HepG2 (cell line): ENCODE data around the gene CYP11A1. TPM values are rescaled to one million over a fixed set of nuclear protein-coding genes. Genes with fewer than 3 reads are reported as not detected.

Source experiments
- HMG20A ChIP-seq: IDR thresholded peaks from 2 replicates; pipeline ENCODE4 v1.6.1; 2016; ENCODE audit warnings: borderline replicate concordance
- NFAT5 ChIP-seq: sonication (generic); formaldehyde crosslinking; IDR thresholded peaks from 2 replicates; pipeline ENCODE4 v1.4.0; 2020; ENCODE audit warnings: missing genetic modification reagents
- NFKB2 ChIP-seq: sonication (generic); formaldehyde crosslinking; IDR thresholded peaks from 2 replicates; pipeline ENCODE4 v1.4.0; 2020; ENCODE audit warnings: missing genetic modification reagents, borderline replicate concordance
- NKX3-1 ChIP-seq: sonication (generic); formaldehyde crosslinking; IDR thresholded peaks from 2 replicates; pipeline ENCODE4 v1.5.0; 2020; ENCODE audit warnings: missing genetic modification reagents
- NR2F6 ChIP-seq, 2 experiments: IDR thresholded peaks; 2 replicates each; pipeline ENCODE4 v1.6.1; 2016; ENCODE audit warnings: antibody characterized with exemption in 1 of 2, mild to moderate bottlenecking in 1 of 2
- RELA ChIP-seq: sonication (generic); formaldehyde crosslinking; IDR thresholded peaks from 2 replicates; pipeline ENCODE4 v1.4.0; 2020; ENCODE audit warnings: missing genetic modification reagents
- RFX5 ChIP-seq: IDR thresholded peaks from 2 replicates; pipeline ENCODE4 v1.6.1; 2011; ENCODE audit warnings: low read depth, low read length, improper control_type of control experiment
- SMC3 ChIP-seq: IDR thresholded peaks from 2 replicates; pipeline ENCODE4 v1.6.1; 2011; ENCODE audit warnings: low read length, improper control_type of control experiment
- TEAD2 ChIP-seq: sonication (generic); formaldehyde crosslinking; IDR thresholded peaks from 2 replicates; pipeline ENCODE4 v1.9.0; 2021; ENCODE audit warnings: missing genetic modification reagents
- UBTF ChIP-seq: sonication (generic); formaldehyde crosslinking; IDR thresholded peaks from 2 replicates; pipeline ENCODE4 v1.4.0; 2020; ENCODE audit warnings: mild to moderate bottlenecking, missing genetic modification reagents
- ZFP62 ChIP-seq: sonication (generic); formaldehyde crosslinking; IDR thresholded peaks from 2 replicates; pipeline ENCODE4 v1.4.0; 2020; ENCODE audit warnings: missing genetic modification reagents
- ZNF317 ChIP-seq: sonication (generic); formaldehyde crosslinking; IDR thresholded peaks from 2 replicates; pipeline ENCODE4 v1.5.0; 2020; ENCODE audit warnings: mild to moderate bottlenecking, missing genetic modification reagents
- ZNF329 ChIP-seq: sonication (generic); formaldehyde crosslinking; IDR thresholded peaks from 2 replicates; pipeline ENCODE4 v1.9.0; 2021; ENCODE audit warnings: low read depth, mild to moderate bottlenecking, missing genetic modification reagents
- ZNF350 ChIP-seq: sonication (generic); formaldehyde crosslinking; IDR thresholded peaks from 2 replicates; pipeline ENCODE4 v1.4.0; 2020; ENCODE audit warnings: mild to moderate bottlenecking, low read depth, missing genetic modification reagents, borderline replicate concordance
- ZNF670 ChIP-seq: sonication (generic); formaldehyde crosslinking; IDR thresholded peaks from 2 replicates; pipeline ENCODE4 v1.8.0; 2022; ENCODE audit warnings: mild to moderate bottlenecking, missing genetic modification reagents, borderline replicate concordance
- ZNF768 ChIP-seq: sonication (generic); formaldehyde crosslinking; IDR thresholded peaks from 2 replicates; pipeline ENCODE4 v1.4.0; 2020; ENCODE audit warnings: missing genetic modification reagents
- ZNF780A ChIP-seq: sonication (generic); formaldehyde crosslinking; IDR thresholded peaks from 2 replicates; pipeline ENCODE4 v1.8.0; 2022; ENCODE audit warnings: mild to moderate bottlenecking, missing genetic modification reagents, moderate library complexity
- ZSCAN31 ChIP-seq: sonication (generic); formaldehyde crosslinking; IDR thresholded peaks from 2 replicates; pipeline ENCODE4 v1.5.0; 2020; ENCODE audit warnings: low read depth, mild to moderate bottlenecking, missing genetic modification reagents
- polyA plus RNA-seq, 8 experiments: library from polyadenylated mRNA; depleted of rRNA in 3 of 8; stranded (reverse) in 7 of 8; unstranded in 1 of 8; fragments of >200 nt; fragmentation: Illumina TruSeq in 4 of 8; extraction: Trizol in 4 of 8; gene quantifications; 2 replicates each; pipeline versions ENCODE4 v1.2.1 to v1.2.3, GENCODE V29; 2011 to 2016; ENCODE audit warnings: low read depth in 4 of 8, missing spikeins in 1 of 8, mixed read lengths in 1 of 8; ENCODE audit not compliant: insufficient read depth in 1 of 8
- total RNA-seq, 5 experiments: library from RNA; depleted of rRNA; stranded (reverse); fragments of >200 nt; fragmentation: Illumina TruSeq; extraction: Trizol; gene quantifications; 2 replicates each; pipeline ENCODE4 v1.2.3, GENCODE V29; 2016; ENCODE audit warnings: low read depth in 1 of 5
- TF ChIP-seq, protein P1 (sequence below): sonication (generic); formaldehyde crosslinking; IDR thresholded peaks from 2 replicates; pipeline ENCODE4 v1.4.0; 2020; ENCODE audit warnings: missing genetic modification reagents

CYP11A1 gene
- total and polyA plus RNA-seq, 2 of the 13 experiments (the other 11 are each of a cell fraction or from before 2014, with no cell fraction given), result 0.66 to 0.92 TPM

- TF ChIP-seq UBTF (CRISPR knock-in tag), result peak; percentile 38; the same call in 1 of the 2 replicates
- no peak for TF ChIP-seq RELA
- TF ChIP-seq, protein P1, sequence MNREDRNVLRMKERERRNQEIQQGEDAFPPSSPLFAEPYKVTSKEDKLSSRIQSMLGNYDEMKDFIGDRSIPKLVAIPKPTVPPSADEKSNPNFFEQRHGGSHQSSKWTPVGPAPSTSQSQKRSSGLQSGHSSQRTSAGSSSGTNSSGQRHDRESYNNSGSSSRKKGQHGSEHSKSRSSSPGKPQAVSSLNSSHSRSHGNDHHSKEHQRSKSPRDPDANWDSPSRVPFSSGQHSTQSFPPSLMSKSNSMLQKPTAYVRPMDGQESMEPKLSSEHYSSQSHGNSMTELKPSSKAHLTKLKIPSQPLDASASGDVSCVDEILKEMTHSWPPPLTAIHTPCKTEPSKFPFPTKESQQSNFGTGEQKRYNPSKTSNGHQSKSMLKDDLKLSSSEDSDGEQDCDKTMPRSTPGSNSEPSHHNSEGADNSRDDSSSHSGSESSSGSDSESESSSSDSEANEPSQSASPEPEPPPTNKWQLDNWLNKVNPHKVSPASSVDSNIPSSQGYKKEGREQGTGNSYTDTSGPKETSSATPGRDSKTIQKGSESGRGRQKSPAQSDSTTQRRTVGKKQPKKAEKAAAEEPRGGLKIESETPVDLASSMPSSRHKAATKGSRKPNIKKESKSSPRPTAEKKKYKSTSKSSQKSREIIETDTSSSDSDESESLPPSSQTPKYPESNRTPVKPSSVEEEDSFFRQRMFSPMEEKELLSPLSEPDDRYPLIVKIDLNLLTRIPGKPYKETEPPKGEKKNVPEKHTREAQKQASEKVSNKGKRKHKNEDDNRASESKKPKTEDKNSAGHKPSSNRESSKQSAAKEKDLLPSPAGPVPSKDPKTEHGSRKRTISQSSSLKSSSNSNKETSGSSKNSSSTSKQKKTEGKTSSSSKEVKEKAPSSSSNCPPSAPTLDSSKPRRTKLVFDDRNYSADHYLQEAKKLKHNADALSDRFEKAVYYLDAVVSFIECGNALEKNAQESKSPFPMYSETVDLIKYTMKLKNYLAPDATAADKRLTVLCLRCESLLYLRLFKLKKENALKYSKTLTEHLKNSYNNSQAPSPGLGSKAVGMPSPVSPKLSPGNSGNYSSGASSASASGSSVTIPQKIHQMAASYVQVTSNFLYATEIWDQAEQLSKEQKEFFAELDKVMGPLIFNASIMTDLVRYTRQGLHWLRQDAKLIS (CRISPR knock-in tag), result no peak
- no peak for TF ChIP-seq ZNF329 (CRISPR knock-in tag)
- no peak for TF ChIP-seq ZSCAN31 (CRISPR knock-in tag)
- no peak for TF ChIP-seq ZNF317
- no peak for TF ChIP-seq NFAT5
- peak; percentile 67; the same call in 1 of the 2 replicates for TF ChIP-seq NFKB2 (CRISPR knock-in tag)
- no peak for TF ChIP-seq ZFP62 (CRISPR knock-in tag)
- TF ChIP-seq NKX3-1, result no peak
- no peak for TF ChIP-seq TEAD2 (CRISPR knock-in tag)
- peak; percentile 55; the same call in 1 of the 2 replicates for TF ChIP-seq ZNF350 (CRISPR knock-in tag)
- TF ChIP-seq ZNF670 (CRISPR knock-in tag), result no peak
- TF ChIP-seq HMG20A (CRISPR knock-in tag), result no peak
- no peak for TF ChIP-seq RFX5
- no peak for TF ChIP-seq ZNF780A (CRISPR knock-in tag)
- peak; percentile 39; the same call in 1 of the 2 replicates for TF ChIP-seq ZNF768 (CRISPR knock-in tag)
- peak; percentile 73 for TF ChIP-seq SMC3
- TF ChIP-seq NR2F6 (IDR thresholded peaks at IDR 0.05), result no peak
- peak; percentile 30; the same call in 1 of the 2 replicates for TF ChIP-seq NR2F6 (CRISPR knock-in tag; IDR thresholded peaks at IDR 0.05)
Measured at GRCh38 chr15:74382004-74382816, 14.8 kb upstream of the CYP11A1 start (continued).
